IMR-90 (cell line): ENCODE measurements around the gene ANKRD55. TPM values are rescaled to one million over a fixed set of nuclear protein-coding genes. Genes with fewer than 3 reads are reported as not detected.
A peak's percentile ranks its signal among the peaks of the same experiment; 100 is the strongest.

Source experiments
- ATAC-seq: fragments of 200-7000 bp; cut with Tn5 transposase; 2 replicates; pipeline ENCODE4 v1.9.1; 2020; ENCODE audit warnings: low read depth, mild to moderate bottlenecking, moderate library complexity
- BruUV-seq: library from RNA; stranded (reverse); fragments of 400-500 nt; replicated peaks from 2 replicates; lab custom pipeline; 2021; lab: Mats Ljungman, UMichigan
- CTCF ChIA-PET: fragments of 300-600 bp; formaldehyde crosslinking; extraction: SDS; loops from one replicate; lab custom pipeline; 2021; ENCODE audit warnings: antibody characterized with exemption; lab: Yijun Ruan, JAX
- POLR2A ChIA-PET: fragments of 300-600 bp; sonication (Branson Sonifier 250); formaldehyde crosslinking; loops from one replicate; lab custom pipeline; 2022; ENCODE audit warnings: antibody characterized with exemption; ENCODE audit not compliant: unreplicated experiment; lab: Charles Lee
- DNase-seq: peaks from one replicate; pipeline ENCODE4 v3.0.0; 2013
- H2AFZ ChIP-seq: replicated peaks from 2 replicates; pipeline ENCODE3; 2013; ENCODE audit warnings: low read length, mild to moderate bottlenecking; ENCODE audit not compliant: poor library complexity
- H2AK5ac ChIP-seq: 2 replicates; pipeline ENCODE4 v1.6.1; 2013; ENCODE audit warnings: low read depth, low read length, inconsistent platforms
- H2AK9ac ChIP-seq: replicated peaks from 2 replicates; pipeline ENCODE3; 2013; ENCODE audit warnings: mild to moderate bottlenecking, low read depth, low read length, moderate library complexity; ENCODE audit not compliant: poor library complexity
- H2BK120ac ChIP-seq: 2 replicates; pipeline ENCODE4 v1.6.1; 2013; ENCODE audit warnings: low read depth, low read length, inconsistent platforms
- H2BK15ac ChIP-seq: 3 replicates; pipeline ENCODE4 v1.6.1; 2013; ENCODE audit warnings: low read depth, low read length, inconsistent platforms
- H2BK20ac ChIP-seq: 2 replicates; pipeline ENCODE4 v1.6.1; 2013; ENCODE audit warnings: low read depth, mild to moderate bottlenecking, inconsistent platforms, low read length, moderate library complexity
- H2BK5ac ChIP-seq: 2 replicates; pipeline ENCODE4 v1.6.1; 2013; ENCODE audit warnings: mild to moderate bottlenecking, low read depth, low read length, inconsistent platforms; ENCODE audit not compliant: poor library complexity, severe bottlenecking
- H3K14ac ChIP-seq: replicated peaks from 2 replicates; pipeline ENCODE4 v1.6.1; 2013; ENCODE audit warnings: low read depth, low read length, inconsistent platforms
- H3K18ac ChIP-seq: 2 replicates; pipeline ENCODE4 v1.6.1; 2013; ENCODE audit warnings: low read depth, low read length, control low read depth
- H3K23ac ChIP-seq: 2 replicates; pipeline ENCODE4 v1.6.1; 2013; ENCODE audit warnings: low read depth, low read length, inconsistent platforms
- H3K27ac ChIP-seq: 2 replicates; pipeline ENCODE4 v1.5.1; 2013; ENCODE audit warnings: mild to moderate bottlenecking, control low read depth, low read length; ENCODE audit not compliant: insufficient read depth
- H3K27me3 ChIP-seq: 2 replicates; pipeline ENCODE4 v1.6.1; 2013; ENCODE audit warnings: low read length; ENCODE audit not compliant: control insufficient read depth, insufficient read depth
- H3K36me3 ChIP-seq: 2 replicates; pipeline ENCODE4 v1.6.1; 2013; ENCODE audit warnings: low read length, mixed read lengths; ENCODE audit not compliant: control insufficient read depth, insufficient read depth
- H3K4ac ChIP-seq: 2 replicates; pipeline ENCODE4 v1.6.1; 2013; ENCODE audit warnings: low read depth, low read length, inconsistent platforms
- H3K4me1 ChIP-seq: 2 replicates; pipeline ENCODE4 v1.6.1; 2013; ENCODE audit warnings: low read length, mixed read lengths; ENCODE audit not compliant: control insufficient read depth, insufficient read depth
- H3K4me2 ChIP-seq: 2 replicates; pipeline ENCODE4 v1.6.1; 2013; ENCODE audit warnings: low read depth, mild to moderate bottlenecking, control low read depth, low read length, moderate library complexity
- H3K4me3 ChIP-seq: 2 replicates; pipeline ENCODE4 v1.5.1; 2013; ENCODE audit warnings: low read depth, mild to moderate bottlenecking, control low read depth, low read length, moderate library complexity; ENCODE audit not compliant: insufficient read depth
- H3K56ac ChIP-seq: 2 replicates; pipeline ENCODE4 v1.6.1; 2013; ENCODE audit warnings: low read length, inconsistent platforms; ENCODE audit not compliant: insufficient read depth; ENCODE audit errors: extremely low read depth
- H3K79me1 ChIP-seq, 2 experiments: 2 replicates each; pipeline ENCODE4 v1.6.1; 2013; ENCODE audit warnings: low read length in 2 of 2, inconsistent platforms in 1 of 2, low read depth in 1 of 2
- H3K9ac ChIP-seq: 2 replicates; pipeline ENCODE4 v1.6.1; 2013; ENCODE audit warnings: low read depth, low read length, control low read depth
- H3K9me1 ChIP-seq: 2 replicates; pipeline ENCODE4 v1.6.1; 2013; ENCODE audit warnings: low read length, inconsistent platforms; ENCODE audit not compliant: insufficient read depth
- H3K9me3 ChIP-seq: 2 replicates; pipeline ENCODE4 v1.6.1; 2013; ENCODE audit warnings: low read length; ENCODE audit not compliant: control insufficient read depth, insufficient read depth
- H4K20me1 ChIP-seq: 2 replicates; pipeline ENCODE4 v1.6.1; 2013; ENCODE audit warnings: low read length, inconsistent platforms; ENCODE audit not compliant: insufficient read depth
- H4K5ac ChIP-seq: 2 replicates; pipeline ENCODE4 v1.6.1; 2013; ENCODE audit warnings: mild to moderate bottlenecking, low read depth, low read length, control low read depth
- H4K8ac ChIP-seq, 2 experiments: 2 replicates each; pipeline ENCODE4 v1.6.1; 2013; ENCODE audit warnings: low read depth in 2 of 2, low read length in 2 of 2, control low read depth in 1 of 2, inconsistent platforms in 1 of 2
- H4K91ac ChIP-seq: 2 replicates; pipeline ENCODE4 v1.6.1; 2013; ENCODE audit warnings: low read depth, low read length, inconsistent platforms; ENCODE audit not compliant: insufficient read depth
- CEBPB ChIP-seq: IDR thresholded peaks from 2 replicates; pipeline ENCODE4 v1.6.1; 2012; ENCODE audit warnings: low read depth, low read length, improper control_type of control experiment
- CHD1 ChIP-seq: IDR thresholded peaks from 2 replicates; pipeline ENCODE4 v1.6.1; 2012; ENCODE audit warnings: low read depth, low read length, improper control_type of control experiment
- CTCF ChIP-seq: conservative IDR thresholded peaks from 2 replicates; pipeline ENCODE4 v1.5.1; 2012; ENCODE audit warnings: mild to moderate bottlenecking, low read depth, low read length, improper control_type of control experiment
- ELK1 ChIP-seq: fragments of 150-350 bp; IDR thresholded peaks from 2 replicates; pipeline ENCODE4 v1.6.1; 2016; ENCODE audit warnings: low read depth, mild to moderate bottlenecking, low read length, moderate library complexity, borderline replicate concordance
- FOS ChIP-seq: fragments of 150-350 bp; IDR thresholded peaks from 2 replicates; pipeline ENCODE4 v1.6.1; 2016; ENCODE audit warnings: low read depth, low read length
- MAZ ChIP-seq: IDR thresholded peaks from 2 replicates; pipeline ENCODE4 v1.6.1; 2012; ENCODE audit warnings: low read depth, mild to moderate bottlenecking, low read length, improper control_type of control experiment, moderate library complexity, borderline replicate concordance
- MXI1 ChIP-seq: IDR thresholded peaks from 2 replicates; pipeline ENCODE4 v1.6.1; 2012; ENCODE audit warnings: low read depth, mild to moderate bottlenecking, low read length, moderate library complexity, borderline replicate concordance
- POLR2A ChIP-seq: IDR thresholded peaks from 2 replicates; pipeline ENCODE4 v1.6.1; 2012; ENCODE audit warnings: mild to moderate bottlenecking, low read depth, low read length
- RAD21 ChIP-seq: IDR thresholded peaks from 2 replicates; pipeline ENCODE4 v1.6.1; 2012; ENCODE audit warnings: low read length, improper control_type of control experiment
- RCOR1 ChIP-seq: IDR thresholded peaks from 2 replicates; pipeline ENCODE4 v1.6.1; 2012; ENCODE audit warnings: mild to moderate bottlenecking, low read length, improper control_type of control experiment; ENCODE audit not compliant: insufficient replicate concordance
- RFX5 ChIP-seq: IDR thresholded peaks from 2 replicates; pipeline ENCODE4 v1.8.0; 2012; ENCODE audit warnings: low read depth, mild to moderate bottlenecking, low read length, moderate library complexity
- SMC3 ChIP-seq: fragments of 150-350 bp; IDR thresholded peaks from 2 replicates; pipeline ENCODE4 v1.6.1; 2016; ENCODE audit warnings: low read depth, mild to moderate bottlenecking, antibody characterized with exemption, low read length, moderate library complexity
- WGBS, 2 experiments: methylation state at CpG; one replicate each; pipeline versions ENCODE4 v1.1.5 to v1.1.7; 2013; ENCODE audit warnings: missing lambda C conversion rate in 2 of 2; ENCODE audit not compliant: insufficient read length in 1 of 2; ENCODE audit errors: extremely low coverage in 2 of 2; 5-methylcytosine and 5-hydroxymethylcytosine counted together
- dilution Hi-C: fragments of 300-500 bp; cut with HindIII; formaldehyde crosslinking; loops from one replicate; pipeline ENCODE4 v1.14.3; 2018; ENCODE audit warnings: low sequenced_read_pairs; ENCODE audit not compliant: unreplicated experiment
- in situ Hi-C: fragments of 300-500 bp; cut with MboI; formaldehyde crosslinking; loops from 3 replicates; pipeline ENCODE4 v1.14.3; 2019; ENCODE audit warnings: low sequenced_read_pairs, inconsistent platforms, mixed read lengths
- intact Hi-C: fragments of 100-400 bp; cut with micrococcal nuclease; formaldehyde crosslinking; loops from 2 replicates; pipeline ENCODE4 v1.10.0; 2022
- polyA plus RNA-seq, 3 experiments: library from polyadenylated mRNA; depleted of rRNA; stranded (reverse); fragments of >200 nt; gene quantifications; 2 replicates each; pipeline ENCODE4 v1.2.3, GENCODE V29; 2012; ENCODE audit warnings: low replicate concordance in 1 of 3
- total RNA-seq: library from RNA; depleted of rRNA; stranded (reverse); fragments of >200 nt; gene quantifications from 2 replicates; pipeline ENCODE4 v1.2.3, GENCODE V29; 2012

The ANKRD55 gene
- total and polyA plus RNA-seq, 2 of the 4 experiments (the other 2 are of a cell fraction): not detected

- no peak for TF ChIP-seq RAD21
Observed at GRCh38 chr5:56166671-56167385, 66.3 kb downstream of the ANKRD55 start (continued).

- H4K91ac ChIP-seq: no peak overlapping the region
- POLR2A ChIA-PET: no interaction called here
- H2BK5ac ChIP-seq: no peak overlapping the region
- H2BK20ac ChIP-seq: peak overlapping the region; percentile 43
- H4K20me1 ChIP-seq: no peaks in the 10 kb centered on the region
- TF ChIP-seq CEBPB (no peak), RAD21 (no peak), RCOR1 (no peak), MXI1 (no peak), MAZ (no peak), RFX5 (no peak), CTCF (no peak), ELK1 (no peak), FOS (no peak), CHD1 (no peak), POLR2A (no peak), SMC3 (no peak)
- peaks cover 4% of the 10 kb centered on the region for H3K9me1 ChIP-seq
- H4K8ac ChIP-seq: peak overlapping the region in 1 of 2 experiments; percentile 36; a peak in 1 of 4 replicates
- peak overlapping the region; percentile 41 for H3K23ac ChIP-seq
- peak overlapping the region; percentile 43; the same call in 1 of the 3 replicates for H2BK15ac ChIP-seq
- peak overlapping the region; percentile 76 for H3K14ac ChIP-seq
- H3K4me2 ChIP-seq: peak overlapping the region; percentile 21; the same call in 1 of the 2 replicates
- WGBS, 2 experiments: no CpG with 5 or more reads among the region's 3 CpGs
- peak overlapping the region; percentile 23 for H2AFZ ChIP-seq
- H4K5ac ChIP-seq: peak overlapping the region; percentile 46; the same call in 1 of the 2 replicates
- H3K4ac ChIP-seq: peak overlapping the region; percentile 57
- no peaks in the 10 kb centered on the region for H3K9me3 ChIP-seq
- dilution Hi-C loops: no loop called here
- intact Hi-C loops: no loop called here
- no peak overlapping the region for H3K4me3 ChIP-seq
- no peak overlapping the region for H3K56ac ChIP-seq
- H3K79me1 ChIP-seq: no peaks in the 10 kb centered on the region
- H3K4me1 ChIP-seq: peaks cover 21% of the 10 kb centered on the region
- peak; percentile 6; the same call in 1 of the 2 replicates for ATAC-seq
- CTCF ChIA-PET: no interaction called here
- H2AK5ac ChIP-seq: no peak overlapping the region; the same call in 1 of the 2 replicates
- H2AK9ac ChIP-seq: no peak overlapping the region
- no TSS peak for BruUV-seq
- H3K36me3 ChIP-seq: no peaks in the 10 kb centered on the region
- no peak overlapping the region for H3K9ac ChIP-seq
- H2BK120ac ChIP-seq: peak overlapping the region; percentile 23
- no peak for DNase-seq
- in situ Hi-C loops: no loop called here
- H3K27ac ChIP-seq: peak overlapping the region; percentile 3; the same call in 1 of the 2 replicates
- peak overlapping the region; percentile 24; the same call in 1 of the 2 replicates for H3K18ac ChIP-seq
- no peaks in the 10 kb centered on the region for H3K27me3 ChIP-seq
Observed at GRCh38 chr5:56164376-56164775, 68.8 kb downstream of the ANKRD55 start.
